ENCODE measurements around the gene MPPE1.
"Not testable (repeated sequence)": the region's sequence is repeated elsewhere in the genome, so short reads cannot be mapped to it uniquely, and the experiment has no call there.

The MPPE1 gene

GRCh38 chr18:11908182-11909060 lies at the start of gene MPPE1:
Gene MPPE1 (minus strand): TSS chr18:11908317. CDS start chr18:11897264, 11,053 bp downstream.
- DNase-seq = peak; percentile 87

DNA sequence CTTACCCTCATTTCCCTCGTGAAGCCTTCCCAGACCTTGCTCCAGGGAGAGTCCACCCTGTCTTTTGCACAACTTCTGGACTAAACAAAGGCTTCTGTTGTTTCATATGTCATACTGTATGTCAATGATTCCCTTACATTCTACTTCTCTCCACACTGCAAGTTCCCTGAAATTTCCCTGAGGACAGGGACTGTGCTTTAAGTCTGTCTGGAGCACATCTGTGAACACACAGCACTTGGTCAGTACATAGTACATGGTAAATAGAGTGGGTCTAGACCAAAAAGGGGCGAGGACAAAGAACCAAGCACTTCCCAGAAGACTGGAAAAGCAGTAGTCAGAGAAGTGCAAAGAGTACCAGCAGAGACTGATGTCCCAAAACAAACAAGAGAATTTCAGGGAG lies 49.5 kb upstream of the MPPE1 start:
- no peak for DNase-seq

DNA sequence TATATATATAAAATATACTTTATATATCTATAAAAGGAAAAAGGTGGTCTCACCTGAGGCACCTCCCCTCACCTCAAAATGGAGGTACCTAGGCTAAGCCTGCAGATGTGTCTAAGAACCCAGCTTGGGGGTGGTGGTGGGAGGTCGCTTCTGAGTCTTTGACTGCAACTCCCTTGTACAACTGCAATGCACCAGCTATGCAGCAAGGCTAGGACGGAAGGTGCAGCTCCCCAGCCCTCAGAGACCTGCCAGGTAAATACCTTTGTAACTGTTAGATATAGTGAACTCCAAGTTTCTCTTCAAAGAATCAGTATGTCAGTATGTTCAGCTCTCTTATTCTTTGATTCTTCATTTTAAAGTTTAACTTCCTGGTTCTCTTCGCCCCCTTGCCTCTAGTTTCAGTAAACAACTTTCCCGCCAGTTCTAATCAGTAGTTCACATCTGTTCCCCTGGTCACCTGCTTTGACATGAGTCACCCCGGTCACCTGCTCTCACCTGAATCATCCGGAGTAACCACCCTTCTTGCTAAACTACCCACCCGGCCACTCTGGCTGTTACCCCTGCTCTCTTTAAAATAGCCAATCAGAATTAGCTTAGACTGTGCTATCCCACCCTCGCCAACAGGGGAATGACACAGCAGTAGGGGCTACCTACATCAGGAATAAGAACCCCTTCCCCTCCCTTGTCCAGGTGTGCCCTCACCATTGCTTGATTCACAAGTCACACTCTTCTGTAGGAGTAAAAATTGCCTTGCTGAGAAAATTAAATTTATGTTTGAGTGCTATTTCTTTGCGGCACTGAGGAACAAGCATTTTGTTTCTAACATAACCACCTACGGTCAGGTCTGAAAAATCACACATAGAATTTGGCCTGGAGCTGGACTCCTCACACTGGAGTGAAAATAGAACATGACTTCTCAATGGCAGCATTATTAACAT lies 48.5 kb upstream of the MPPE1 start:
- no peak for DNase-seq

GRCh38 chr18:11955239-11956029 lies 47.3 kb upstream of the MPPE1 start:
- peak; percentile 47 for DNase-seq

DNA sequence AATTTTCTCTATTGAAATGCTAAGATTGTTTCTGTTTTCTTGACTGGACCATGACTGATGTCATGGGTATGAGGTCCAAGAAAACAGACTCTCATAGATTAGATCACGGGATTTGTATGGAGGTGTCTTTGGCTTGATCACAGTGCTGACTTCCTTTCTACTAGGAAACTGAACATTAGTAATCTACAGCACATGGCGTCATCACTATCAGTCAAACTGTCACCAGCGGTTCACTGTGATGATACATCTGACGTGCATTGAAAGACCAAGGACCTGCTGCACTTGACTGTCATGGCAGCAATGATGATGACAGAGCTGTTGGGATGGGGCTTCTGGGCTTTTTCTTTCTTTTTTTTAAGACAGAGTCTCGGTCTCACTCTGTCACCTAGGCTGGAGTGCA lies 45.0 kb upstream of the MPPE1 start:
- no peak for DNase-seq

- DNase-seq = no peak
Measured at GRCh38 chr18:11951390-11951851, 43.3 kb upstream of the MPPE1 start.

DNA sequence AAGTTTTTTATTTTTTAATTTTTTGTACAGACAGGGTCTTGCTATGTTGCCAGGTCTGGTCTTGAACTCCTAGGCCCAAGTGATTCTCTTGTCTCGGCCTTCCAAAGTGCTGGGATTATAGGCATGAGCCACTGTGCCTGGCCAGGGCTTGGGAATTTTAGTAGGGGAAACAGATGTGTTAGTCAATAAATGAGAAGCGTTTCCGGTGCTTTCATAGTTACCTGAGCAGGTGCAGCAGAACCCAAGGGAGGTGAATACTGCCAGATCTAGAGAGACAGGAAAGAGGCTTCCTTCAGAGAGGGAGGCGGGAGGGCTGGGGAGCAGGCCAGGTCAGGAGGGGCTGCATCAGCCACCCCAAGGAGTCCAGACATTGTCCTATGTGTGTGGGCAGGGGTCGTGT lies 42.7 kb upstream of the MPPE1 start:
- no peak for DNase-seq

DNA sequence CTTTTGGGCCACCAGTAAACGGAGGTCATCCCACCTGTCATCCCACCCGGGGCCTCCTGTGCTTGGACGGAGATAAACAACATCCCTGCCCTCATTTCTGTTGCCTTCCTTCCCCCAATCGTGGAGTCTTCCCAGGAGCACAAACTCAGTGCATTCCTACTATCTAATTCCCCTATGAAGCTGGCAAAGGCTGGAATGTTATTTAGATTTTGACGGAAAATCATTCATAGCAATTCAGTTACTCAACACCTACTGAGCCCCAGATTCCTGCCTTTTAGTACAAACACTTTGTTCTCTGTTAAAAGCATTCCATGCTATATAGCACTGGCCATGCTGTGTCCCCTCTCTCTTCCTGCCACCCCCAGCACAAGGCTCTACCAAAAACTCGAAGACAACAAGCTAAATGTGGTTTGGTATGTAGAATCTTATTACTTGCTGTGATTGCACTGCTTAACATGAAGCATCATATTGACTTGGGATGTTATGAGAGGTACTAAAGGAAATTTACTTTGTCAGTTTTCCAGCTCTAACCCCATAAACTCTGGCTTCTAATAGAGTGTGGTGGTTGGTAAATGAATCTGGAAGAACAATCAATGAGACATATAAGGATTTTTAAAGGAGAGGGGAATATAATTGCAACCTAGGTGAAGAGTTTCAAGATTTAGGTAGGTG lies 40.9 kb upstream of the MPPE1 start:
- DNase-seq = no peak

DNA sequence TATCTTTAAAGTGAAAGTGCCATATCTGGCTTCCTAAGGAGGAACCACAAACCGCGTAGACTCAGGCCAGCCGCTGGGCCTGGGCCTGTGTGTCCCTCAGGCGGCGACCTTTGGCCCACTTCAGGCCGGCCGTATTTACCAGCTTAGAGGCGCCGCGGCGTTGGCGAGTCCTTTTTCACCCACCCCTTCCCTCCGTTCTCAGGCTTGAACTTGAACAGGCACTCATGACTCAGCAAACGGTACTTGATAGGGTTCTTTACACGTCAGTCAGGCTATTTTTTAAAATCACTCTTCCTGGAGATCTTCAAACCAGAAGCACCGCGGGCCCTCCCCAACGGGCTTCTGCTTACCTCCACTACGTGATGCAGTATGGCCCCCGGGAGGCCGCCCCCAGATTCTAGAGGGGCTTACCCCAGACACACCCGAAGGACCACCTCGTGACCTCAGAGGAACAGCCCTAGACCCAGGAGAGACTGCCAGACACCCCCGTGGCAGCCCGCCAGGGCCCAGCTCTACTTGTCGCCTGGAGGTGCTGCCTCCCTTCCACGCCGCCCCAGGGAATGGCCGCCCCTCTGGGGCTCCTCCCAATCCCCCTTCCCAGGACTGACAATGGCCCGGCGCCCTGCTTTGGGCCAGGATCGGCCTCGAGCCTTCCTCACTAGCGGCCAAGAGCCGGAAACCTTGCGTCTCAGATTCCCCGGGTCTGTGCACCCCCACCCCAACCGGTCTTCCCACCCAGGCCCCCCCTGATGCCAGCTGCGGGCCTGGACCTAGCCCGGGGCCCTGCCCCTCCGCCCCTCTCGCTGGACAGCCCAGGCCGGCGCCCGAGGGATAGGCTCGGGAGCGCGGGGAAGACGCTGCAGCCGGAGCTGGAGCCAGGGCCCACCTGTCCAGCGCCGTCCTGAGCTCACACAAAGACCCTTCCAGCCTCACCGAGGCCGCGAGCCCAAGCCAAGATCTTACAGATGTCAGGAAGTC lies 39.4 kb upstream of the MPPE1 start:
- DNase-seq = peak; percentile 88

- DNase-seq = no peak
Measured at GRCh38 chr18:11946756-11947155, 38.6 kb upstream of the MPPE1 start.

GRCh38 chr18:11945834-11946659 lies 37.9 kb upstream of the MPPE1 start:
- DNase-seq = not testable (repeated sequence)

DNA sequence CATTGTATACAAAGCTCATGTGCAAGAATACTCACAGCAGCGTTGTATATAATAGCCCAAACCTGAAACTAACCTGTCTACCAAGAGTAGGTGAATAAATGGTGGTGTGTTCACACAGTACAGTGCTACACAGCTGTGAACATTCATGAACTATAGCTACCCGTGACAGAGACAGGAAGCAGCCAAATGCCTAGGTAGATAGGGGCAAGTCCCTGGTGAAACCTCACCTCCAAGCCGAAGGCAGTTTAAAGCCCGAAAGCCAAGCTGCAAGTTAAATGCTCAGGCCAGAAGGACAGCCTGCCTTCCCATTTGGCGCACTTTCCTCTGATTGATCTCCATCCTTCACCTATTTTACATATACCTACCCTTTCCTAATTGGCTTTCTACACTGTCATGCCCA lies 36.7 kb upstream of the MPPE1 start:
- DNase-seq = no peak

- DNase-seq = no peak
Measured at GRCh38 chr18:11944252-11944651, 36.1 kb upstream of the MPPE1 start.

DNA sequence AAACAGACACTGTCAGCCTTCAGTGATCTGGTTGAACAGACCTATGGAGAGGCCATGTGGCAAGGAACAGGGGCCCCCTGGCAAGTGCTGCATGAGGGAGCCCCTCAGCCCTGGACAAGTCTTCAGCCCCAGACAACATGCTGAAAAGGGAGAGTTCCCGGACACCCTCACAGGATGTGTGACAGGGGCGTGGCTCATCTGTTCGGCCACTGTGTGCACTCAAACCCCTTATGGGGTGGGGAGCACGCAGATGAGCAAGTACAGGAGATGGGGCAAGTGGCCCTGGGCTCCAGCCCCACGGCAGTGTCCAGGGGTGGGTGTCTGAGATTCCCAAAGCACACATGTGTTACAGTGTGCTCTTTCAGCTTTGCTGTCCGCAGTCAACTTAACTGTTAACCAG lies 35.4 kb upstream of the MPPE1 start:
- DNase-seq = no peak

DNA sequence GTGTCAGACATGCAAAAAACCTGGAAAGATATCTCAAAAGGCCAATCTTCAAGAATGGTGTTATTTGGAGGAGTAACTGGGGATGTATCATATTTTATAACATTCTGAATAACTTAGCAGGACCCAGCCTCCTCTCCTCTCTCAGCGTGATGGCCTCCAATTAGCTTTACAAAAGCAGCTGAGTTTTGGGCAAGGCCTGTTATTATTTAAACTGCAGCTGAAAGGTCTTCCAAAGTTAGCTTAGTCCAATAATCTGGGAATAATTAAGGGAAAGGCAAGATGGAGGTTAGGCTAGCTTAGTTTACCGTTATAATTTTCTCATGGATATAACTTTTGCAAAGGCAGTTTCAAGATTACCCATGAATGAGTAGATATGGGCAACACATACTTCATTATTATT lies 32.8 kb upstream of the MPPE1 start:
- no peak for DNase-seq

DNA sequence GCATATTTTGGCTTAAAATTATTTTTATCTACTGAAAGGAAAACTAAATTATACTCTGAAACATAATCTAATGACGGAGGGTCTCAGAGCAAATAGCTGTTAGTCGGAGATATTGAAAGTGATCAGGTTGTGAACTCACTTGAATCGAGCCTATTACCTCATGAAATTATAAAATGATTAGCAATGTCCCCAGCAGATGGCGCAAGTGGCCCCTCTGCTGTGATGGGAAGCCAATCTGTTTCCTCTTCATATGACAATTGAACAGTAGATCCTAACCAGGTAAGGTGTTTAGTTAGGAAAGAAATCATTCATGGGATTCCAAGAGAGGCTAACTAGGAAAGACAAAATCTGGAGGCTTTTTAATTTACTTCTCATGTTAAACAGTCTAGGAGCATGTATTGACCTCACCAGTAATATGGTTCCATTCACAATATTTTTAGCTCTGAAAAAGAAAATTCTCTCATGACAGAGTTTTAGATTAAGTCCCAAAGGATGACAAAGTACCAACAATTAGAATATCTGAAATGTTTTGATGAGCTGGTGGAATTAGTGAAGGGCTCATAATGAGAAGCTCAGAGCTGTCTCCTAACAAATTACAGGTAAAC lies 29.9 kb upstream of the MPPE1 start:
- DNase-seq = peak; percentile 44

DNA sequence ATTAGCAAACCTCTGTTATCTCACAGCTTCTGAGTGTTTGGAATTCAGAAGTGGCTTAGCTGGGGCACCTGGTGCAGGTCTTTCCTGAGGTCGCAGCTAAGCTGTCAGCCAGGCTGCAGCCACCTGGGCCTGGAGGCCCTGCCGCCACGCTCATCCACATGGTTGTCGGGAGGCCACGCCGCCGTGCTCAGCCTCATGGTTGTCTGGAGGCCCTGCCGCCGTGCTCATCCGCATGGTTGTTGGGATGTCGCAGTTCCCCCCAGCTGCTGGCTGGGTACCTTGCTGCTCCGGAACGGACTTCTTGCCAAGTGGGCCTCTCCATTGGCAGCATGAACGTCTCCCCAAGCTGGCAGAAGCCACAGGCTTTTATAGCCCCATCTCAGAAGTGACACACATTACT lies 24.3 kb upstream of the MPPE1 start:
- DNase-seq = no peak

DNA sequence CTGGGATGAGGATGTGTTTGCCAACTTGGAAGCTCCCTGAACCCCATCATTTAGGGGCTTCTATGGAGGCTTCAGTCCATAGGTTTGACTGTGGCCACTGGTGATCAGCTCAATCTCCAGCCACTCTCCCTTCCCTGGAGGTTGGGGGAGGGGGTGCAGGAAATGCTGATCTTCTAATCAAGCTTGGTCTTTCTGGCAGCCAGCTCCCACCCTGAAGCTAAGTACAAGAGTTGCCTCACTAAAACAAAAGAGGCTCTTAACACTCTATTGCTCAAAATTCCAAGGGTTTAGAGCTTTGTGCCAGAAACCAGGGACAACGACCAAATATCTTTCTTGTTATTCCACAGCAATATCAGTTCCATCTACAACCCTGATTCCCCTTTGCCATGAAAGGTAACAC lies 19.4 kb upstream of the MPPE1 start:
- no peak for DNase-seq

GRCh38 chr18:11925800-11926481 lies 17.8 kb upstream of the MPPE1 start:
- DNase-seq = no peak
